ENCODE measurements around the gene PMM2.

The PMM2 gene

DNA sequence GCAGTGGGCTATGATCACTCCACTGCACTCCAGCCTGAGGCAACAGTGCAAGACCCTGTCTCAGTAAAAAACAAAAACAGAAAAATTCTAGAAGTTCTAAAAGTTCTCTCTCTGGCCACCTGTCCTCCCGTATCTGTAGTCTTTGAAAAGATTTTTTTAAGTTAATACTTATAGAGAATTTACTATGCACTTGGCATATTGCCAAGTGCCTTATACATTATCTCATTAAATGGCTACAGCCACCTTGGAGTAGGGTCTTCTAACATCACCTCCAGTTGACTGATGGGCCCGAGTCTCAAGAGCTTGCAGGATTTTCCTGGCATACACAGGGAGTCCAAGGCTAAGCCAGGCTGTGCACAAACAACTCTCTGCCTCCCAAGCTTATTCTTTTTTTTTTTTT is 44.9 kb upstream of the PMM2 start:
- H3K4me1 ChIP-seq (ENCODE audit: insufficient read depth, low read length, poor library complexity, severe bottlenecking), result no peaks in the 10 kb centered on the region
- no peak overlapping the region for H3K4me2 ChIP-seq (ENCODE audit: low read depth, low read length, poor library complexity, severe bottlenecking)
- no peaks in the 10 kb centered on the region for H3F3A ChIP-seq (ENCODE audit: low read depth)

DNA sequence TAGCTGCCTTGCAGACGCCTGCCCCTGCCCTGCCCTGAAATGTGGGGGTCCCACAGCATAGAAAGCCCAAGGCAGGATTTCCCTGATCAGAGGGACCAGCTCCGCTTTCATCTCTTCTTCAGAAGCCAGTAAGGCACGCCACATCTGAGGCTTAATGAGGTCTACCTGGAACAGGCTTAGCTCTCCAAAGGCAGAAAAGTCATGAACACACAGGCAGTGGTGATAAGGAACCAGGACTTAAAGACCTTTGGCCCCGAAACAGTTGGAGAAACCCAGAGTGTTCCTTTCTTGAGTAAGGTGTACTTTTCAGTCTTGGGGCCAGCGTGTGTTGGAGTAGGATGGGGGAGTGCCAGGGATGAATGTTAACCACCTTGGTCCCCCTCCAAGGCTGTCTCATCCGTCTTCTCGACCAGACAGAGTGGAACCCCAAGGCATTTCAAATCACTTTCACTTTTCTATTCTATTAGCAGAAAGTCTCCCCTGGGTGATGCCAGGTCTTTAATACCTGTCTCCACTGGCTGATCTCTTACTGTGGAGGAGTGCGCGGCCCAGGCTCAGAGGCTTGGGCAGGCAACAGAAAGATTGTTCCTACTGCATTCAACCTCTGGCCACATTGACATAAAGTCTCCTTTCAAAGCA is 44.1 kb upstream of the PMM2 start:
- H2AFZ ChIP-seq (ENCODE audit: low read length), result no peak overlapping the region
- no peak overlapping the region for H3K9ac ChIP-seq (ENCODE audit: low read depth, low read length, poor library complexity, severe bottlenecking)
- no peaks in the 10 kb centered on the region for H3K27me3 ChIP-seq (ENCODE audit: insufficient read depth, low read length, poor library complexity, severe bottlenecking)

More for the DNA sequence above, 44.9 kb upstream of the PMM2 start:
- H3K36me3 ChIP-seq (ENCODE audit: insufficient read depth, low read length), result no peaks in the 10 kb centered on the region
- no peaks in the 10 kb centered on the region for H3K27me3 ChIP-seq (ENCODE audit: insufficient read depth, low read length, poor library complexity, severe bottlenecking)
- no peak for TF ChIP-seq CTCF (conservative IDR thresholded peaks at IDR 0.05; ENCODE audit: low read length)
- no peak for TF ChIP-seq EZH2phosphoT487 (IDR thresholded peaks at IDR 0.05; ENCODE audit: borderline replicate concordance)
- no peak overlapping the region for H3K9ac ChIP-seq (ENCODE audit: low read depth, low read length, poor library complexity, severe bottlenecking)
- H4K20me1 ChIP-seq (ENCODE audit: insufficient read depth, low read length, poor library complexity, severe bottlenecking), result no peaks in the 10 kb centered on the region
- H3K79me2 ChIP-seq (ENCODE audit: insufficient read depth, low read length), result no peaks in the 10 kb centered on the region
- no peaks in the 10 kb centered on the region for H3K9me2 ChIP-seq (replicated peaks; ENCODE audit: low read depth, low read length)
- no peak overlapping the region for H3K4me3 ChIP-seq (ENCODE audit: low read length, poor library complexity, severe bottlenecking)
- no peak overlapping the region for H2AFZ ChIP-seq (ENCODE audit: low read length)
- H3K9me3 ChIP-seq (ENCODE audit: insufficient read depth, low read depth, low read length), result no peaks in the 10 kb centered on the region

DNA sequence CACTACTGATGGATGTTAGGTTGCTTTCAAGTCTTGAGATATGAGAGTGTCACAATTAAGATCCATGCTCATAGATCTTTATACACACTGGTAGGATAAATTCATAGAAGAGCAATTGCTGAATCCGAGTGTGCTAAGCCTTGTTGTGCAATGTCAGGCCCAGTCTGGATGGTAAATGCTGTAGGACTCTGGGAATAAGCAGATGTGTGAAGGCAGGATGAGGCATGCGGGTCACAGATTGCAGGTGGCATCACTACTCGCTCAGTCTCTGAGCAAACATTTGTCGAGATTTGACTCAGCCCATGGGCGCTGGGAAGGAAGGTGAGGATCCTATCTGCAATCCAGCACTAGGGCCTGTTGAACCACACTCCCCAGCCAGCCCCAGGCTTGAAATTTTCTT is 40.9 kb upstream of the PMM2 start:
- H3K4me2 ChIP-seq (ENCODE audit: low read depth, low read length, poor library complexity, severe bottlenecking), result no peak overlapping the region
- H3F3A ChIP-seq (ENCODE audit: low read depth), result no peaks in the 10 kb centered on the region
- no peaks in the 10 kb centered on the region for H3K36me3 ChIP-seq (ENCODE audit: insufficient read depth, low read length)
- H3K27me3 ChIP-seq (ENCODE audit: insufficient read depth, low read length, poor library complexity, severe bottlenecking), result no peaks in the 10 kb centered on the region
- TF ChIP-seq EZH2phosphoT487 (IDR thresholded peaks at IDR 0.05; ENCODE audit: borderline replicate concordance), result no peak
- TF ChIP-seq CTCF (conservative IDR thresholded peaks at IDR 0.05; ENCODE audit: low read length), result no peak
- no peaks in the 10 kb centered on the region for H3K9me2 ChIP-seq (replicated peaks; ENCODE audit: low read depth, low read length)
- H4K20me1 ChIP-seq (ENCODE audit: insufficient read depth, low read length, poor library complexity, severe bottlenecking), result no peaks in the 10 kb centered on the region
- H3K9me3 ChIP-seq (ENCODE audit: insufficient read depth, low read depth, low read length), result no peaks in the 10 kb centered on the region
- H3K4me3 ChIP-seq (ENCODE audit: low read length, poor library complexity, severe bottlenecking), result no peak overlapping the region
- no peaks in the 10 kb centered on the region for H3K4me1 ChIP-seq (ENCODE audit: insufficient read depth, low read length, poor library complexity, severe bottlenecking)
- H3K9ac ChIP-seq (ENCODE audit: low read depth, low read length, poor library complexity, severe bottlenecking), result no peak overlapping the region
- H2AFZ ChIP-seq (ENCODE audit: low read length), result no peak overlapping the region
- H3K79me2 ChIP-seq (ENCODE audit: insufficient read depth, low read length), result no peaks in the 10 kb centered on the region

More for the DNA sequence above, 44.1 kb upstream of the PMM2 start:
- no peaks in the 10 kb centered on the region for H4K20me1 ChIP-seq (ENCODE audit: insufficient read depth, low read length, poor library complexity, severe bottlenecking)
- H3K4me3 ChIP-seq (ENCODE audit: low read length, poor library complexity, severe bottlenecking), result no peak overlapping the region
- H3F3A ChIP-seq (ENCODE audit: low read depth), result no peaks in the 10 kb centered on the region
- H3K9me3 ChIP-seq (ENCODE audit: insufficient read depth, low read depth, low read length), result no peaks in the 10 kb centered on the region
- H3K36me3 ChIP-seq (ENCODE audit: insufficient read depth, low read length), result no peaks in the 10 kb centered on the region
- H3K9me2 ChIP-seq (replicated peaks; ENCODE audit: low read depth, low read length), result no peaks in the 10 kb centered on the region
- no peak for TF ChIP-seq EZH2phosphoT487 (IDR thresholded peaks at IDR 0.05; ENCODE audit: borderline replicate concordance)
- no peak for TF ChIP-seq CTCF (conservative IDR thresholded peaks at IDR 0.05; ENCODE audit: low read length)
- H3K4me2 ChIP-seq (ENCODE audit: low read depth, low read length, poor library complexity, severe bottlenecking), result no peak overlapping the region
- H3K4me1 ChIP-seq (ENCODE audit: insufficient read depth, low read length, poor library complexity, severe bottlenecking), result no peaks in the 10 kb centered on the region
- H3K79me2 ChIP-seq (ENCODE audit: insufficient read depth, low read length), result no peaks in the 10 kb centered on the region

All from Loucy (cell line).